Measurements from ENCODE around the gene DPH3.

Gene DPH3

GRCh38 chr3:16290007-16290826, 25.5 kb upstream of the DPH3 start:
- DNase-seq: no peak

GRCh38 chr3:16289144-16289889, 24.6 kb upstream of the DPH3 start:
- no peak for DNase-seq

GRCh38 chr3:16288664-16289063, 23.9 kb upstream of the DPH3 start:
- no peak for DNase-seq

- no peak for DNase-seq
Observed at GRCh38 chr3:16286751-16287543, 22.2 kb upstream of the DPH3 start.

GRCh38 chr3:16286161-16286560, 21.4 kb upstream of the DPH3 start:
- DNase-seq: no peak

- no peak for DNase-seq
Observed at GRCh38 chr3:16284633-16285032, 19.9 kb upstream of the DPH3 start.

- no peak for DNase-seq
Observed at GRCh38 chr3:16280671-16281070, 15.9 kb upstream of the DPH3 start.

- no peak for DNase-seq
Observed at GRCh38 chr3:16279010-16279801, 14.5 kb upstream of the DPH3 start.

GRCh38 chr3:16277471-16277870, 12.7 kb upstream of the DPH3 start:
- no peak for DNase-seq

- DNase-seq: no peak
Observed at GRCh38 chr3:16273867-16274266, 9.1 kb upstream of the DPH3 start.

GRCh38 chr3:16272588-16272987, 7.8 kb upstream of the DPH3 start:
- DNase-seq: no peak

- no peak for DNase-seq
Observed at GRCh38 chr3:16270855-16271254, 6.1 kb upstream of the DPH3 start.

- no peak for DNase-seq
Observed at GRCh38 chr3:16266714-16267113, 2.0 kb upstream of the DPH3 start.

GRCh38 chr3:16265455-16265786, 678 bp upstream of the DPH3 start:
- DNase-seq: no peak

- DNase-seq: no peak
Observed at GRCh38 chr3:16264174-16264707, 502 bp downstream of the DPH3 start.

- no peak for DNase-seq
Observed at GRCh38 chr3:16262174-16262573, 2.6 kb downstream of the DPH3 start.

GRCh38 chr3:16260046-16260445, 4.7 kb downstream of the DPH3 start:
- no peak for DNase-seq

GRCh38 chr3:16258866-16259265, 5.9 kb downstream of the DPH3 start:
- no peak for DNase-seq

- DNase-seq: no peak
Observed at GRCh38 chr3:16258177-16258576, 6.6 kb downstream of the DPH3 start.

- no peak for DNase-seq
Observed at GRCh38 chr3:16257309-16257708, 7.4 kb downstream of the DPH3 start.

- DNase-seq: no peak
Observed at GRCh38 chr3:16255726-16256125, 9.0 kb downstream of the DPH3 start.

GRCh38 chr3:16255326-16255725, 9.4 kb downstream of the DPH3 start:
- DNase-seq: no peak

- no peak for DNase-seq
Observed at GRCh38 chr3:16254916-16255315, 9.8 kb downstream of the DPH3 start.
